Fibroblast of lung (primary cell): Measurements from ENCODE around the gene ANGPTL2. TPM values are rescaled to one million over a fixed set of nuclear protein-coding genes. Genes with fewer than 3 reads are reported as not detected.

Experiments
- DNase-seq, 2 donors: peaks; one replicate each; pipeline versions ENCODE4 v3.0.0 to v3.0.0-alpha.2; 2010; ENCODE audit warnings: low read depth in 2 of 2
- H2AFZ ChIP-seq: 2 replicates; pipeline ENCODE4 v1.5.1; 2012; ENCODE audit warnings: low read length, control low read depth, inconsistent platforms
- H3K27ac ChIP-seq: 2 replicates; pipeline ENCODE4 v1.5.1; 2011; ENCODE audit warnings: low read length, control low read depth; ENCODE audit not compliant: insufficient read depth
- H3K27me3 ChIP-seq: 2 replicates; pipeline ENCODE4 v1.5.1; 2011; ENCODE audit warnings: mild to moderate bottlenecking, low read length; ENCODE audit not compliant: control insufficient read depth, insufficient read depth
- H3K36me3 ChIP-seq: 2 replicates; pipeline ENCODE4 v1.5.1; 2011; ENCODE audit warnings: low read length; ENCODE audit not compliant: control insufficient read depth, insufficient read depth
- H3K4me1 ChIP-seq: 2 replicates; pipeline ENCODE4 v1.5.1; 2011; ENCODE audit warnings: low read length; ENCODE audit not compliant: control insufficient read depth, insufficient read depth; ENCODE audit errors: extremely low read depth
- H3K4me2 ChIP-seq: 2 replicates; pipeline ENCODE4 v1.5.1; 2011; ENCODE audit warnings: low read length, control low read depth; ENCODE audit not compliant: insufficient read depth; ENCODE audit errors: extremely low read depth
- H3K4me3 ChIP-seq, 4 experiments: fragments of 200-600 bp in 1 of 4; sonication (generic) in 1 of 4; replicated peaks in 1 of 4; 2 replicates each; pipeline ENCODE4 v1.5.1; 2011 to 2016; ENCODE audit warnings: low read length in 4 of 4, low read depth in 3 of 4, mild to moderate bottlenecking in 3 of 4, control low read depth in 2 of 4, inconsistent platforms in 1 of 4, mixed read lengths in 1 of 4; ENCODE audit not compliant: insufficient read depth in 1 of 4; ENCODE audit errors: control extremely low read depth in 1 of 4
- H3K79me2 ChIP-seq: 2 replicates; pipeline ENCODE4 v1.5.1; 2012; ENCODE audit warnings: mild to moderate bottlenecking, low read length, inconsistent platforms; ENCODE audit not compliant: control insufficient read depth, insufficient read depth
- H3K9ac ChIP-seq: 2 replicates; pipeline ENCODE4 v1.5.1; 2011; ENCODE audit warnings: mild to moderate bottlenecking, low read length, control low read depth; ENCODE audit not compliant: insufficient read depth
- H3K9me3 ChIP-seq: 2 replicates; pipeline ENCODE4 v1.5.1; 2012; ENCODE audit warnings: low read depth, low read length; ENCODE audit not compliant: control insufficient read depth, insufficient read depth
- H4K20me1 ChIP-seq: 2 replicates; pipeline ENCODE4 v1.5.1; 2011; ENCODE audit warnings: low read length; ENCODE audit not compliant: control insufficient read depth, insufficient read depth; ENCODE audit errors: extremely low read depth
- CTCF ChIP-seq, 2 donors: IDR thresholded peaks in 1 of 2; conservative IDR thresholded peaks in 1 of 2; 1 replicate in 1 of 2; 2 replicates in 1 of 2; pipeline ENCODE4 v1.5.1; 2011 to 2012; ENCODE audit warnings: low read length in 2 of 2, control low read depth in 1 of 2, inconsistent platforms in 1 of 2, low read depth in 1 of 2, mild to moderate bottlenecking in 1 of 2
- EZH2 ChIP-seq: IDR thresholded peaks from 2 replicates; pipeline ENCODE4 v1.5.1; 2012; ENCODE audit warnings: low read length, control low read depth, mild to moderate bottlenecking; ENCODE audit errors: missing control alignments
- polyA plus RNA-seq, 2 donors: library from polyadenylated mRNA; depleted of rRNA in 1 of 2; stranded (reverse) in 1 of 2; unstranded in 1 of 2; fragments of >200 nt; gene quantifications; 2 replicates each; pipeline ENCODE4 v1.2.1, GENCODE V29; 2011 to 2012; ENCODE audit warnings: missing spikeins in 1 of 2
- total RNA-seq: library from RNA; depleted of rRNA; stranded (reverse); fragments of >200 nt; gene quantifications from 2 replicates; pipeline ENCODE4 v1.2.1, GENCODE V29; 2014

The ANGPTL2 gene
- total and polyA plus RNA-seq, 2 donors (not counting 1 experiment from before 2014, with no cell fraction given): 128 to 163 TPM

GRCh38 chr9:127091526-127091925 lies 30.9 kb downstream of the ANGPTL2 start:
- H3K27me3 ChIP-seq: no peaks in the 10 kb centered on the region
- H3K4me1 ChIP-seq: no peaks in the 10 kb centered on the region
- DNase-seq: no peak
- H3K79me2 ChIP-seq: no peaks in the 10 kb centered on the region
- H3K36me3 ChIP-seq: peaks cover 18% of the 10 kb centered on the region
- H3K4me2 ChIP-seq: no peak overlapping the region
- no peak overlapping the region for H2AFZ ChIP-seq
- H3K9me3 ChIP-seq: no peaks in the 10 kb centered on the region
- H4K20me1 ChIP-seq: no peaks in the 10 kb centered on the region
- no peak for TF ChIP-seq EZH2
- no peak for TF ChIP-seq CTCF (conservative IDR thresholded peaks at IDR 0.05 in 1 of 2, IDR thresholded peaks at IDR 0.05 in 1 of 2; ENCODE audit: low read depth in 1 of 2, low read length in 2 of 2)
- H3K9ac ChIP-seq: no peak overlapping the region
- H3K27ac ChIP-seq: no peak overlapping the region
- no peak overlapping the region for H3K4me3 ChIP-seq

GRCh38 chr9:127090341-127090985 lies 32.0 kb downstream of the ANGPTL2 start:
- Histone ChIP-seq H3K9me3 (no peaks in the 10 kb centered on the region), H3K4me1 (no peaks in the 10 kb centered on the region), H3K4me2 (no peak overlapping the region), H3K27me3 (no peaks in the 10 kb centered on the region), H3K36me3 (peaks cover 16% of the 10 kb centered on the region), H3K4me3 (no peak overlapping the region), H4K20me1 (no peaks in the 10 kb centered on the region), H3K9ac (no peak overlapping the region), H3K27ac (no peak overlapping the region), H2AFZ (no peak overlapping the region), H3K79me2 (no peaks in the 10 kb centered on the region)
- TF ChIP-seq CTCF (conservative IDR thresholded peaks at IDR 0.05 in 1 of 2, IDR thresholded peaks at IDR 0.05 in 1 of 2; ENCODE audit: low read depth in 1 of 2, low read length in 2 of 2) (no peak), EZH2 (no peak)
- no peak for DNase-seq

GRCh38 chr9:127089631-127090081 lies 32.8 kb downstream of the ANGPTL2 start:
- Histone ChIP-seq H4K20me1 (no peaks in the 10 kb centered on the region), H3K36me3 (peaks cover 16% of the 10 kb centered on the region), H3K9ac (no peak overlapping the region)

More at GRCh38 chr9:127089631-127090081, 32.8 kb downstream of the ANGPTL2 start:
- Histone ChIP-seq H3K27me3 (no peaks in the 10 kb centered on the region), H3K4me3 (no peak overlapping the region), H3K9me3 (no peaks in the 10 kb centered on the region), H3K4me2 (no peak overlapping the region), H2AFZ (no peak overlapping the region), H3K79me2 (no peaks in the 10 kb centered on the region), H3K27ac (no peak overlapping the region), H3K4me1 (no peaks in the 10 kb centered on the region)
- no peak for DNase-seq
- TF ChIP-seq EZH2 (no peak), CTCF (conservative IDR thresholded peaks at IDR 0.05 in 1 of 2, IDR thresholded peaks at IDR 0.05 in 1 of 2; ENCODE audit: low read depth in 1 of 2, low read length in 2 of 2) (no peak)
